ENCODE data around the gene ASXL3. TPM values are rescaled to one million over a fixed set of nuclear protein-coding genes. Genes with fewer than 3 reads are reported as not detected.

The ASXL3 gene
- total RNA-seq, 1 experiment from 2014 or later = 0.11 TPM

DNA sequence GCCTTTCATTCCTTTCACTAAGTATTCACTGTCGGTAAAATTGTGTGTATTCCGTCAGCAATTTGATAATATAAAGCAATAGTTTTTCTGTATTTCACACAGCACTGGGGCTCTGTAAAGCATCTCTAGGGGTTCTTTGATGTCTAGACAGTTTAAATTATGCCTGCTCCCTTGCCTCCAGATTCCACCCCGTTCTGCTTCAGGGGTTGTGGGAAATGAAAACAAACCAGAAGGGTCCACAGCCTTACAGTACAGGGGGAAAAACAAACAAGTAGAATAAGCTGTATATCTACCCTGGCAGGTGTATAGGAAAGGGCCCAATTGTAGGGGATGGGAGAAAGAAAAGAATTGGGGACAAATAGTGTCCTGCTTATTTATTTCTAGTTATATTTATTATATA is 63.1 kb downstream of the ASXL3 start:
- BruUV-seq (replicated peaks) = no TSS peak
- ChIA-PET POLR2A (ENCODE audit: low non-redundant PET) (no interaction called here), CTCF (no interaction called here)
- intact Hi-C loops (cut with micrococcal nuclease; ENCODE audit: unreplicated experiment) = no loop called here
- Histone ChIP-seq H3K9me3 (ENCODE audit: low read depth, low read length, poor library complexity, severe bottlenecking) (no peaks in the 10 kb centered on the region), H3K4me3 (ENCODE audit: low read depth, low read length, poor library complexity, severe bottlenecking) (no peak overlapping the region), H3K27ac (ENCODE audit: low read depth, low read length, poor library complexity, severe bottlenecking) (no peak overlapping the region), H3K36me3 (ENCODE audit: insufficient read depth, low read length, poor library complexity, severe bottlenecking) (no peaks in the 10 kb centered on the region), H3K4me1 (ENCODE audit: insufficient read depth, low read length, poor library complexity, severe bottlenecking) (no peaks in the 10 kb centered on the region), H3K27me3 (replicated peaks; ENCODE audit: insufficient read depth, low read depth, low read length, poor library complexity) (no peaks in the 10 kb centered on the region)
- no peak for TF ChIP-seq EZH2 (IDR thresholded peaks at IDR 0.05; ENCODE audit: borderline replicate concordance, low read depth, low read length, poor library complexity, severe bottlenecking)
- TF ChIP-seq, protein P1, sequence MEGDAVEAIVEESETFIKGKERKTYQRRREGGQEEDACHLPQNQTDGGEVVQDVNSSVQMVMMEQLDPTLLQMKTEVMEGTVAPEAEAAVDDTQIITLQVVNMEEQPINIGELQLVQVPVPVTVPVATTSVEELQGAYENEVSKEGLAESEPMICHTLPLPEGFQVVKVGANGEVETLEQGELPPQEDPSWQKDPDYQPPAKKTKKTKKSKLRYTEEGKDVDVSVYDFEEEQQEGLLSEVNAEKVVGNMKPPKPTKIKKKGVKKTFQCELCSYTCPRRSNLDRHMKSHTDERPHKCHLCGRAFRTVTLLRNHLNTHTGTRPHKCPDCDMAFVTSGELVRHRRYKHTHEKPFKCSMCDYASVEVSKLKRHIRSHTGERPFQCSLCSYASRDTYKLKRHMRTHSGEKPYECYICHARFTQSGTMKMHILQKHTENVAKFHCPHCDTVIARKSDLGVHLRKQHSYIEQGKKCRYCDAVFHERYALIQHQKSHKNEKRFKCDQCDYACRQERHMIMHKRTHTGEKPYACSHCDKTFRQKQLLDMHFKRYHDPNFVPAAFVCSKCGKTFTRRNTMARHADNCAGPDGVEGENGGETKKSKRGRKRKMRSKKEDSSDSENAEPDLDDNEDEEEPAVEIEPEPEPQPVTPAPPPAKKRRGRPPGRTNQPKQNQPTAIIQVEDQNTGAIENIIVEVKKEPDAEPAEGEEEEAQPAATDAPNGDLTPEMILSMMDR (conservative IDR thresholded peaks at IDR 0.05; ENCODE audit: low read depth, low read length) = no peak
- no peak for DNase-seq (ENCODE audit: low spot score)

DNA sequence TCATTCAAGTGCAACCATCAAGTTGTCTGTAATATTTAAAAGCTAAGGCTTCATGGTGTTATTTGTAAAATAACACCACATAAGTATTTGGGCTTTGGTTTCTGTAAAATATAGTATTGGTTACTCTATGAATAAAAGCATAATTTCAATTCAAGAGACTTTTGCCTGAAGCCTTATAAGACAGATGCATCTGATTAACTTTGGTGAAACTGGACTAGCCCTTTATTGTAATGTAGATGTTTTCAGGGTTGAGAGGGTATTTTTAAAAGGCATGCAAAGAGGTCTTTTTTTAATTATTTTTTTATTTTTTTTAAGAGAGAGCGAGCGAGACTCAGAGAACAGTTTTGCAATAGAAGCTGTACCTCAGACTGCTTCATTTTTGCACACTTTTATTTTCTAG is 66.5 kb downstream of the ASXL3 start:
- no peak overlapping the region for H3K27ac ChIP-seq (ENCODE audit: low read depth, low read length, poor library complexity, severe bottlenecking)
- H3K9me3 ChIP-seq (ENCODE audit: low read depth, low read length, poor library complexity, severe bottlenecking) = no peaks in the 10 kb centered on the region
- no peaks in the 10 kb centered on the region for H3K27me3 ChIP-seq (replicated peaks; ENCODE audit: insufficient read depth, low read depth, low read length, poor library complexity)
- CTCF ChIA-PET = no interaction called here
- no peaks in the 10 kb centered on the region for H3K4me1 ChIP-seq (ENCODE audit: insufficient read depth, low read length, poor library complexity, severe bottlenecking)
- intact Hi-C loops (cut with micrococcal nuclease; ENCODE audit: unreplicated experiment) = no loop called here
- POLR2A ChIA-PET (ENCODE audit: low non-redundant PET) = no interaction called here
- no peak for DNase-seq (ENCODE audit: low spot score)
- H3K36me3 ChIP-seq (ENCODE audit: insufficient read depth, low read length, poor library complexity, severe bottlenecking) = no peaks in the 10 kb centered on the region
- H3K4me3 ChIP-seq (ENCODE audit: low read depth, low read length, poor library complexity, severe bottlenecking) = no peak overlapping the region
- no TSS peak for BruUV-seq (replicated peaks)
- no peak for TF ChIP-seq EZH2 (IDR thresholded peaks at IDR 0.05; ENCODE audit: borderline replicate concordance, low read depth, low read length, poor library complexity, severe bottlenecking)
- TF ChIP-seq, protein P1 (conservative IDR thresholded peaks at IDR 0.05; ENCODE audit: low read depth, low read length) = no peak

DNA sequence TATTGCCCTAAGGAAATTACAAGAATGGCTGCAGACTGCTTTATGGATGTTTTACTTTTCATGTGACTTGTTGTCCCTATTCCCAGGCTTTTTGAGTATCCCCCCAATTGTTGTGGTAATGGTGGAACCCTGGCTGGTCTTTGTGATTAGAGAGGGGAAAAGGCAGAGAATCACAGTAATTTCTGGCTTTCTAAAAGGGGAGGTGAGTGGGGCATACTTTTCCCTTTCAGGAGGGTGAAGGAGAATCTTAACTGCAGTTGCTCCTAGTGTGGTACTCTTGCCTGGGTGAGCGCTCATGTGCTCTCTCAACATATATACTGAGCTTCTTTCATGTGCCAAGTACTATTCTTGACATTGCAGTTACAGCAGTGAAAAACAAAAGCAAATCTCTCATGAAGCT is 69.3 kb downstream of the ASXL3 start:
- Histone ChIP-seq H3K36me3 (ENCODE audit: insufficient read depth, low read length, poor library complexity, severe bottlenecking) (no peaks in the 10 kb centered on the region), H3K27ac (ENCODE audit: low read depth, low read length, poor library complexity, severe bottlenecking) (no peak overlapping the region), H3K27me3 (replicated peaks; ENCODE audit: insufficient read depth, low read depth, low read length, poor library complexity) (no peaks in the 10 kb centered on the region), H3K9me3 (ENCODE audit: low read depth, low read length, poor library complexity, severe bottlenecking) (no peaks in the 10 kb centered on the region), H3K4me3 (ENCODE audit: low read depth, low read length, poor library complexity, severe bottlenecking) (no peak overlapping the region), H3K4me1 (ENCODE audit: insufficient read depth, low read length, poor library complexity, severe bottlenecking) (no peaks in the 10 kb centered on the region)
- intact Hi-C loops (cut with micrococcal nuclease; ENCODE audit: unreplicated experiment) = no loop called here
- TF ChIP-seq EZH2 (IDR thresholded peaks at IDR 0.05; ENCODE audit: borderline replicate concordance, low read depth, low read length, poor library complexity, severe bottlenecking) = no peak
- TF ChIP-seq, protein P1 (conservative IDR thresholded peaks at IDR 0.05; ENCODE audit: low read depth, low read length) = no peak
- ChIA-PET CTCF (no interaction called here), POLR2A (ENCODE audit: low non-redundant PET) (no interaction called here)
- BruUV-seq (replicated peaks) = no TSS peak
- DNase-seq (ENCODE audit: low spot score) = no peak
